Measurements from ENCODE around the gene GLRX.

DNA sequence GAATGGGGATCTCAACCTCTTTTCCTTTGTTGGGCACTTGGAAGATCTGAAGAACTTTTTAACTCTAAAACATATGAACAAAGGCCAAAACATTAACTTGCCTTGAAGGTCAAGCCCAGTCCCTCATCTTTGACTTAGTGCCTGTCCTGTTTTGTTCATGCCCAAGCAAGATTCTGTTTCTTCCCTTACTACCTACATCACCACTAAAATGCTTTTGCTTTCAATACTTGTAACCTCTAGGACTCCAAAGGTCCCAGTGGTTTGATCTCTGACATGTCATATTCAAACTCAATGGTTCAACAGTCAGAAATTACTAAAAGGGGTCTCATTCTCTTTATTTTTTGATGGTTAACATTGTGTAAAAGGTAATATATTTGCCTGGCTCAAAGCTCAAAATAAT lies 24.0 kb downstream of the GLRX start:
- TF ChIP-seq, protein P1, sequence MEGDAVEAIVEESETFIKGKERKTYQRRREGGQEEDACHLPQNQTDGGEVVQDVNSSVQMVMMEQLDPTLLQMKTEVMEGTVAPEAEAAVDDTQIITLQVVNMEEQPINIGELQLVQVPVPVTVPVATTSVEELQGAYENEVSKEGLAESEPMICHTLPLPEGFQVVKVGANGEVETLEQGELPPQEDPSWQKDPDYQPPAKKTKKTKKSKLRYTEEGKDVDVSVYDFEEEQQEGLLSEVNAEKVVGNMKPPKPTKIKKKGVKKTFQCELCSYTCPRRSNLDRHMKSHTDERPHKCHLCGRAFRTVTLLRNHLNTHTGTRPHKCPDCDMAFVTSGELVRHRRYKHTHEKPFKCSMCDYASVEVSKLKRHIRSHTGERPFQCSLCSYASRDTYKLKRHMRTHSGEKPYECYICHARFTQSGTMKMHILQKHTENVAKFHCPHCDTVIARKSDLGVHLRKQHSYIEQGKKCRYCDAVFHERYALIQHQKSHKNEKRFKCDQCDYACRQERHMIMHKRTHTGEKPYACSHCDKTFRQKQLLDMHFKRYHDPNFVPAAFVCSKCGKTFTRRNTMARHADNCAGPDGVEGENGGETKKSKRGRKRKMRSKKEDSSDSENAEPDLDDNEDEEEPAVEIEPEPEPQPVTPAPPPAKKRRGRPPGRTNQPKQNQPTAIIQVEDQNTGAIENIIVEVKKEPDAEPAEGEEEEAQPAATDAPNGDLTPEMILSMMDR (IDR thresholded peaks at IDR 0.05), result no peak
- no peak for TF ChIP-seq POLR2A (IDR thresholded peaks at IDR 0.05)
- no peak for TF ChIP-seq POLR2AphosphoS5 (IDR thresholded peaks at IDR 0.05)

Data from gastroesophageal sphincter (tissue), 3 donors.